Type B pancreatic cell (in vitro differentiated cells): Measurements from ENCODE around the gene SPAG8. TPM values are rescaled to one million over a fixed set of nuclear protein-coding genes. Genes with fewer than 3 reads are reported as not detected.

Experiments
- DNase-seq: peaks from one replicate; pipeline ENCODE4 v3.0.0; 2021; ENCODE audit warnings: mixed read lengths; ENCODE audit not compliant: unreplicated experiment; ENCODE audit errors: extremely low spot score
- H3K27ac Mint-ChIP-seq: 2 replicates; pipeline ENCODE4 v1.8.0; 2021; ENCODE audit warnings: mild to moderate bottlenecking, mixed read lengths
- H3K27me3 Mint-ChIP-seq: 2 replicates; pipeline ENCODE4 v1.8.0; 2021; ENCODE audit warnings: mixed read lengths
- H3K36me3 Mint-ChIP-seq: 2 replicates; pipeline ENCODE4 v1.8.0; 2021; ENCODE audit warnings: mixed read lengths
- H3K4me1 Mint-ChIP-seq: one replicate; pipeline ENCODE4 v1.8.0; 2021; ENCODE audit warnings: mixed read lengths; ENCODE audit not compliant: unreplicated experiment
- H3K4me3 Mint-ChIP-seq: 2 replicates; pipeline ENCODE4 v1.8.0; 2021; ENCODE audit warnings: mild to moderate bottlenecking, mixed read lengths
- H3K9me3 Mint-ChIP-seq: 2 replicates; pipeline ENCODE4 v1.8.0; 2021; ENCODE audit warnings: mixed read lengths
- total RNA-seq: library from RNA; stranded (reverse); gene quantifications from 2 replicates; pipeline ENCODE4 v1.2.1, GENCODE V29; 2021; ENCODE audit warnings: low replicate concordance
- TF ChIP-seq, protein P1 (sequence below): fragments of 200-600 bp; sonication (generic); conservative IDR thresholded peaks from 2 replicates; pipeline ENCODE4 v1.5.0; 2021; ENCODE audit warnings: antibody characterized with exemption, mild to moderate bottlenecking

The SPAG8 gene
- total RNA-seq, 1 donor from 2014 or later = 14.2 TPM

DNA sequence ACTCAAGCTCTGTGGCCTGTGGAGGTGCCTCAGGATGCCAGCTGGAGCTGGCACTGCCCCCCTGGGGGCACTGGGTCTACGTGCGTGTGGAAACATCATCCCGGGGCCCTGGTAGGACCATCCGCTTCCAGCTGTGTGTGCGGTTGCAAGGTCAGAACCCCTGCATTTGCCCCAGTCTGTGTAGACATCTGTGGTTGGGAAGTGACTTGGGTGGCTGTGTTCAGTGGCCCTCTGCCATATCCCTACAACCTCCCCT is 29.5 kb upstream of the SPAG8 start:
- TF ChIP-seq, protein P1, sequence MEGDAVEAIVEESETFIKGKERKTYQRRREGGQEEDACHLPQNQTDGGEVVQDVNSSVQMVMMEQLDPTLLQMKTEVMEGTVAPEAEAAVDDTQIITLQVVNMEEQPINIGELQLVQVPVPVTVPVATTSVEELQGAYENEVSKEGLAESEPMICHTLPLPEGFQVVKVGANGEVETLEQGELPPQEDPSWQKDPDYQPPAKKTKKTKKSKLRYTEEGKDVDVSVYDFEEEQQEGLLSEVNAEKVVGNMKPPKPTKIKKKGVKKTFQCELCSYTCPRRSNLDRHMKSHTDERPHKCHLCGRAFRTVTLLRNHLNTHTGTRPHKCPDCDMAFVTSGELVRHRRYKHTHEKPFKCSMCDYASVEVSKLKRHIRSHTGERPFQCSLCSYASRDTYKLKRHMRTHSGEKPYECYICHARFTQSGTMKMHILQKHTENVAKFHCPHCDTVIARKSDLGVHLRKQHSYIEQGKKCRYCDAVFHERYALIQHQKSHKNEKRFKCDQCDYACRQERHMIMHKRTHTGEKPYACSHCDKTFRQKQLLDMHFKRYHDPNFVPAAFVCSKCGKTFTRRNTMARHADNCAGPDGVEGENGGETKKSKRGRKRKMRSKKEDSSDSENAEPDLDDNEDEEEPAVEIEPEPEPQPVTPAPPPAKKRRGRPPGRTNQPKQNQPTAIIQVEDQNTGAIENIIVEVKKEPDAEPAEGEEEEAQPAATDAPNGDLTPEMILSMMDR = no peak
- DNase-seq = no peak
- Mint-ChIP-seq H3K9me3 (no peaks in the 10 kb centered on the region), H3K4me3 (no peak overlapping the region), H3K36me3 (peaks cover 4% of the 10 kb centered on the region), H3K27me3 (no peaks in the 10 kb centered on the region), H3K27ac (no peak overlapping the region), H3K4me1 (peaks cover 15% of the 10 kb centered on the region)

DNA sequence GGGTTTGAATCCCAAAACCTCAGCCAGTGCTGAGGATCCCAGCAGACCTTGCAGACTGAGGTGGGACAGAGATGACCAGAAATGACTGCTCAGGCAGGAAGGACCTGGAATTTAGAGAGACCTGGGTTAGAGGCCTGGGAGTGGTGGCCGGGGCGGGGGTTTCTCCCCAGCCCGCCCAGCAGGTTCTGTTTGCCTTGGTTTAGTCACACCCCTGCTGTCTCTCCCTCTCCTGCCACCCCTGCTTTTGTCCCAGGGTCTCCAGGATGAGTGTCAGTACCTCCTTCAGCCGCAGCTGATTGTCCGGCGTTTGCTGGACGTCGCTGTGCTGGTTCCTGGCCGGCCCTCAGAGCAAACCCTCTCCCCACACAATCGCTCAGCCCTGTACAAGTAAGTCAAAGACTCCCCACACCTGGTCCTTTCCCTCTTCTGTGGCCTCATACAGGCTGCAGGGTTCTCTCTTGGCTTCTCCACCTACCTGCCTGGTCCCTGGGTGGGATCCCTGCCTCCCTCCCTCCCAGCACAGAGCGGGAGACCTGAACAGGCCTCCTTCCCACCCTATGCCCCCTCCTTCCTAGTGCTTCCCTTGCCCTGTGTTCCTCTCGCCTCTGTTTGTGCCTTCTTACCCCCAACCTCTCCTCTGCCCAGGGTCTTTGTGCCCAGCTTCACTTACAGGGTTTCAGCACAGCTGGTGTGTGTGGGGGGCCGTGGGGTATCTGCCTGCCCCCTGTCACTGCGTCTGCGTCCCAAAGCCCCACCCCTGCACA is 29.0 kb upstream of the SPAG8 start:
- peaks cover 15% of the 10 kb centered on the region for H3K4me1 Mint-ChIP-seq
- H3K27me3 Mint-ChIP-seq = no peaks in the 10 kb centered on the region
- no peak overlapping the region for H3K27ac Mint-ChIP-seq
- peaks cover 4% of the 10 kb centered on the region for H3K36me3 Mint-ChIP-seq
- no peak overlapping the region for H3K4me3 Mint-ChIP-seq
- TF ChIP-seq, protein P1 = no peak
- H3K9me3 Mint-ChIP-seq = no peaks in the 10 kb centered on the region
- DNase-seq = no peak

DNA sequence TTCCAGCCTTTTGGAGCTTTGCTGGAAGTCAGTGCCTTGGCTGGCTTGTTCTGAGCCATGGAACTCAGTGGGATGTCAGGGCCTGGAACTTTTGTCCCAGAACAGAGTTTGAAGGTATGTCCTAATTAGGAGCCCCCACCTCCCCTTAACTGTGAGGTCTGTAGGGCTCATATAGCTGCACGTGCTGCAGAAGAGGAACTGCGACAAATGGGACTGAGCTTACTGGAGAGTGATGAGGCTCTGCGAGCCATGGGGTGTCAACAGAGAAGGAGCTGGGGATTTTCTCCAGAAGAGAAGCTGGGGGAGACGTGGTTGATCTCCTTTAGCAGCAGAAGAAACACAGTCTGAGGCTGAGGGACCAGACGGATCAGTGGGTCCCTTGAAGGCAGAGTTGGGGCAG is 27.9 kb upstream of the SPAG8 start:
- no peak overlapping the region for H3K4me3 Mint-ChIP-seq
- H3K27ac Mint-ChIP-seq = no peak overlapping the region
- TF ChIP-seq, protein P1 = no peak
- no peaks in the 10 kb centered on the region for H3K9me3 Mint-ChIP-seq
- H3K4me1 Mint-ChIP-seq = peaks cover 10% of the 10 kb centered on the region
- DNase-seq = no peak
- H3K27me3 Mint-ChIP-seq = no peaks in the 10 kb centered on the region
- H3K36me3 Mint-ChIP-seq = peaks cover 4% of the 10 kb centered on the region

GRCh38 chr9:35836595-35836994 is 24.5 kb upstream of the SPAG8 start:
- DNase-seq = no peak
- Mint-ChIP-seq H3K27ac (no peak overlapping the region), H3K36me3 (peaks cover 4% of the 10 kb centered on the region), H3K9me3 (no peaks in the 10 kb centered on the region), H3K4me1 (peaks cover 31% of the 10 kb centered on the region), H3K4me3 (no peak overlapping the region), H3K27me3 (no peaks in the 10 kb centered on the region)
- TF ChIP-seq, protein P1 = no peak

DNA sequence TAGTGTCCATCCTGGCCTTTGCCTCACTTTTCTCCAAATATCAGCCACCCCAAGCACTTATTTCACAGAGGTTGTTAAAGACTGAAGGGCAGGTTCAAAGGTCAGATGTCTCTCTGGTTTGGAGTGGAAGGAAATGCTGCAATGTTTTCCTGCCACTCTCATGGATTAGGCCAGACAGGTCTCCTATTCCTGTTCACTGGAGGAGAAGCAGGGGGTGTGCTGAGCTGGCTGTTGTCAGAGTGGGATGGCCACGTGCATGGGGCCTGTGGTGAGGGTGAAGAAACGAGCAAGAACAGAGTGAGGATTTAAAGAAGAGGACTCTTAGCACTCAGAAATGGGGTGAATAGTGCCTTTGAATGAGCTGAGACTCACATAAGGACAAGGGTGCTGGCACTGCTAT is 23.7 kb upstream of the SPAG8 start:
- peaks cover 40% of the 10 kb centered on the region for H3K4me1 Mint-ChIP-seq
- H3K36me3 Mint-ChIP-seq = peaks cover 4% of the 10 kb centered on the region
- H3K4me3 Mint-ChIP-seq = no peak overlapping the region
- H3K27ac Mint-ChIP-seq = no peak overlapping the region
- H3K27me3 Mint-ChIP-seq = no peaks in the 10 kb centered on the region
- no peak for DNase-seq
- TF ChIP-seq, protein P1 = no peak
- no peaks in the 10 kb centered on the region for H3K9me3 Mint-ChIP-seq

DNA sequence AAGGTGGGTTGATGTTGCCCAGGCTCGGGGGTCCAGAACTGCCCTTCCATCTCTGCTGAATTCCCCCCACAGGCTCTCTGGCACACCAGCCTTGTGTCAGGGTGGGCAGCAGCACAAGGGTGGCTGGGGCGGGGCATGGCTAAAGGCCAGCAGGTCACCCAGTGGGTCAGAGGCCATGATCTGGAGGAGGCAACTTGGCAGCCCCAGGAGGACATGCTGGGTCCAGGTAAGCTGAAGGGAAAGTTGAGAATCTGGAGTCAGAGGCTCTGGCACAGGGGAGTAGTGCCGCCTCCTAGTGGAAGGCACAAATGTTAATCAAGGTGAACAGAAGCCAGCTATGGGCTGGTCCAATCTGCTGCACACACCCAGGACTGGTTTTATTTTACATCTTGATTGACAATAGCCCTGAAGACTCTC is 23.2 kb upstream of the SPAG8 start:
- no peak overlapping the region for H3K27ac Mint-ChIP-seq
- no peaks in the 10 kb centered on the region for H3K9me3 Mint-ChIP-seq
- H3K36me3 Mint-ChIP-seq = peaks cover 4% of the 10 kb centered on the region
- no peak overlapping the region for H3K4me3 Mint-ChIP-seq
- no peaks in the 10 kb centered on the region for H3K27me3 Mint-ChIP-seq
- peaks cover 40% of the 10 kb centered on the region for H3K4me1 Mint-ChIP-seq
- DNase-seq = no peak
- TF ChIP-seq, protein P1 = peak; percentile 46
